ENCODE data around the gene CTSF.

- TF ChIP-seq, protein P1, sequence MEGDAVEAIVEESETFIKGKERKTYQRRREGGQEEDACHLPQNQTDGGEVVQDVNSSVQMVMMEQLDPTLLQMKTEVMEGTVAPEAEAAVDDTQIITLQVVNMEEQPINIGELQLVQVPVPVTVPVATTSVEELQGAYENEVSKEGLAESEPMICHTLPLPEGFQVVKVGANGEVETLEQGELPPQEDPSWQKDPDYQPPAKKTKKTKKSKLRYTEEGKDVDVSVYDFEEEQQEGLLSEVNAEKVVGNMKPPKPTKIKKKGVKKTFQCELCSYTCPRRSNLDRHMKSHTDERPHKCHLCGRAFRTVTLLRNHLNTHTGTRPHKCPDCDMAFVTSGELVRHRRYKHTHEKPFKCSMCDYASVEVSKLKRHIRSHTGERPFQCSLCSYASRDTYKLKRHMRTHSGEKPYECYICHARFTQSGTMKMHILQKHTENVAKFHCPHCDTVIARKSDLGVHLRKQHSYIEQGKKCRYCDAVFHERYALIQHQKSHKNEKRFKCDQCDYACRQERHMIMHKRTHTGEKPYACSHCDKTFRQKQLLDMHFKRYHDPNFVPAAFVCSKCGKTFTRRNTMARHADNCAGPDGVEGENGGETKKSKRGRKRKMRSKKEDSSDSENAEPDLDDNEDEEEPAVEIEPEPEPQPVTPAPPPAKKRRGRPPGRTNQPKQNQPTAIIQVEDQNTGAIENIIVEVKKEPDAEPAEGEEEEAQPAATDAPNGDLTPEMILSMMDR (IDR thresholded peaks at IDR 0.05) = no peak
- TF ChIP-seq EZH2 (IDR thresholded peaks at IDR 0.05; ENCODE audit: borderline replicate concordance, insufficient read depth, low read depth, low read length, poor library complexity, severe bottlenecking) = no peak
Observed at GRCh38 chr11:66548041-66548440, 20.4 kb downstream of the CTSF start.
